ENCODE data around the gene NAA60.

DNA sequence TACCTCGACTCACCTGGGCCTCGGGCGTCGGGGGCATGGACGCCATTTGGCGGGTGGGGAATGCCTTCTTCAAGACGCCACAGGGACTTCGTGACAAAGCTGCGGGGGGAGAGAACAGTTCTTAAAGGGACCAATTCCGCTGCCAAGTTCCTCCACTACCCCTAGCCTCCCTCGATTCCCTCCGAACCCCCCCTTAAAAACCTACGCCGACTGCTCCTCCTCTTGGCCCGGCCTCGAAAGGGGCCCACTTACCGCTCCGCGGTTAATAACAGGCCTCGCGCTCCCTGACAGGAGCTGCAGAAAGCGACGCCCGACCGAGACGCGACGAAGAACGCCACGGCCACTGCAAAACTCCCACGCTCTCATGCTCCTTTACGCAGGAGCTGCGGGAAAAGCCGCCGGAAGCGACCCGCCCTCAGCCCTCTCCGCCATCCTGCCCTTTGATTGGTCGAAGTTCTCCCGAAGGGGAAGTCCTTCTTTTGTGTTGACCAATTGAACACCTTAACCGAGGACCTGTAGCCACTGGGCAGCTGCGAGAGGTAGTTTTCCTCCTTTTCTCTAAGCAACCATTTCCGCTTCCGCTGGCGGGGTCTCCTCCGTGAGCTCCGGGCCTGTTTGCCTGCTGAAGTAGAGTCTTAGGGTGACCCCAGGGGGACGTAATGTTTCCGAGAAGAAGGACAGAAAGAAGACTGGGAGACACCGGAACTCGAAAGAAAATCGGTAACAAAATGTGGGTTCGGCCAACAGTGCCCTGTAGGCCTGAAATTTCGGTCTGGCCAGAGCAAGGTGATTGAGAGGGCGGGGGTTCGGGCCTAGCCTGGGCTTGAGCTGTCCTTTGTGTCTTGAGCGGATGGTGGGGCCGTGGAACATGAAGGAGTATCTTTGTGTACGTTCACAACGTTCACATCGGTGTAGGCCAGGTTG is at the start of gene NAA60, which contains the start of gene ZNF597:
- TF ChIP-seq, protein P1, sequence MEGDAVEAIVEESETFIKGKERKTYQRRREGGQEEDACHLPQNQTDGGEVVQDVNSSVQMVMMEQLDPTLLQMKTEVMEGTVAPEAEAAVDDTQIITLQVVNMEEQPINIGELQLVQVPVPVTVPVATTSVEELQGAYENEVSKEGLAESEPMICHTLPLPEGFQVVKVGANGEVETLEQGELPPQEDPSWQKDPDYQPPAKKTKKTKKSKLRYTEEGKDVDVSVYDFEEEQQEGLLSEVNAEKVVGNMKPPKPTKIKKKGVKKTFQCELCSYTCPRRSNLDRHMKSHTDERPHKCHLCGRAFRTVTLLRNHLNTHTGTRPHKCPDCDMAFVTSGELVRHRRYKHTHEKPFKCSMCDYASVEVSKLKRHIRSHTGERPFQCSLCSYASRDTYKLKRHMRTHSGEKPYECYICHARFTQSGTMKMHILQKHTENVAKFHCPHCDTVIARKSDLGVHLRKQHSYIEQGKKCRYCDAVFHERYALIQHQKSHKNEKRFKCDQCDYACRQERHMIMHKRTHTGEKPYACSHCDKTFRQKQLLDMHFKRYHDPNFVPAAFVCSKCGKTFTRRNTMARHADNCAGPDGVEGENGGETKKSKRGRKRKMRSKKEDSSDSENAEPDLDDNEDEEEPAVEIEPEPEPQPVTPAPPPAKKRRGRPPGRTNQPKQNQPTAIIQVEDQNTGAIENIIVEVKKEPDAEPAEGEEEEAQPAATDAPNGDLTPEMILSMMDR (IDR thresholded peaks at IDR 0.05; ENCODE audit: poor library complexity): no peak
- TF ChIP-seq EZH2 (IDR thresholded peaks at IDR 0.05; ENCODE audit: borderline replicate concordance): no peak
- TF ChIP-seq EZH2phosphoT487 (IDR thresholded peaks at IDR 0.05; ENCODE audit: low read depth, severe bottlenecking, unreplicated experiment): no peak

Data from hepatocyte (in vitro differentiated cells).